Stimulated activated CD4-positive, alpha-beta T cell treated with anti-CD3 and anti-CD28 coated beads, Interleukin-1b, Interleukin-23, amount 100 ng/mL, for 24 hours (primary cell): ENCODE results near the gene C13orf46.
"Not testable (repeated sequence)": the region's sequence is repeated elsewhere in the genome, so short reads cannot be mapped to it uniquely, and the experiment has no call there.

Source experiments
- DNase-seq, 4 experiments: peaks; one replicate each; pipeline ENCODE4 v3.0.0-alpha.2; 2020; ENCODE audit warnings: low read depth in 4 of 4, low spot score in 1 of 4

C13orf46 gene

GRCh38 chr13:113973218-113974164, at the start of gene C13orf46:
TSS of gene C13orf46 (minus strand) at chr13:113974076. CDS start at chr13:113973997, 79 bp downstream.
- DNase-seq: no peak

- no peak for DNase-seq
These were observed 49.0 kb upstream of the C13orf46 start for GRCh38 chr13:114022876-114023275.

GRCh38 chr13:114022309-114022669, 48.4 kb upstream of the C13orf46 start:
- no peak for DNase-seq

- DNase-seq: no peak
These were observed 47.8 kb upstream of the C13orf46 start for GRCh38 chr13:114021464-114022308.

GRCh38 chr13:114020750-114021463, 47.0 kb upstream of the C13orf46 start:
- no peak for DNase-seq

- not testable (repeated sequence) for DNase-seq
These were observed 46.3 kb upstream of the C13orf46 start for GRCh38 chr13:114020134-114020533.

GRCh38 chr13:114019367-114019766, 45.5 kb upstream of the C13orf46 start:
- peak in 3 of 4 experiments; percentile 14 to 28 (median 21) for DNase-seq

GRCh38 chr13:114018461-114019055, 44.7 kb upstream of the C13orf46 start:
- DNase-seq: no peak

GRCh38 chr13:114017966-114018365, 44.1 kb upstream of the C13orf46 start:
- DNase-seq: no peak

GRCh38 chr13:114017028-114017630, 43.3 kb upstream of the C13orf46 start:
- DNase-seq: no peak

- DNase-seq: no peak
These were observed 42.6 kb upstream of the C13orf46 start for GRCh38 chr13:114016321-114017027.

- DNase-seq: peak in 1 of 4 experiments; percentile 12
These were observed 42.1 kb upstream of the C13orf46 start for GRCh38 chr13:114015969-114016295.

GRCh38 chr13:114015111-114015968, 41.5 kb upstream of the C13orf46 start:
- no peak for DNase-seq

- DNase-seq: no peak
These were observed 40.2 kb upstream of the C13orf46 start for GRCh38 chr13:114013952-114014629.

GRCh38 chr13:114013336-114013735, 39.5 kb upstream of the C13orf46 start:
- DNase-seq: no peak

- no peak for DNase-seq
These were observed 39.0 kb upstream of the C13orf46 start for GRCh38 chr13:114012921-114013320.

- DNase-seq: no peak
These were observed 38.3 kb upstream of the C13orf46 start for GRCh38 chr13:114012141-114012540.

GRCh38 chr13:114011226-114011625, 37.4 kb upstream of the C13orf46 start:
- DNase-seq: no peak
